Natural killer cell (primary cell): Measurements from ENCODE around the gene ZNF827. TPM values are rescaled to one million over a fixed set of nuclear protein-coding genes. Genes with fewer than 3 reads are reported as not detected.

Experiments used
- ATAC-seq, 3 donors: fragments of 150-1000 bp in 2 of 3; fragments of 200-7000 bp in 1 of 3; cut with Tn5 transposase; 1 replicate in 1 of 3; 2 replicates in 2 of 3; pipeline ENCODE4 v1.10.0; 2021; ENCODE audit warnings: mild to moderate bottlenecking in 2 of 3, moderate library complexity in 2 of 3
- DNase-seq, 2 donors: peaks; one replicate each; pipeline versions ENCODE4 v3.0.0 to v3.0.0-alpha.2; 2013 to 2021; ENCODE audit warnings: mixed read lengths in 1 of 2
- H3K27ac ChIP-seq: one replicate; pipeline ENCODE4 v1.5.1; 2013; ENCODE audit warnings: mild to moderate bottlenecking, low read length
- H3K27me3 ChIP-seq: one replicate; pipeline ENCODE4 v1.6.1; 2013; ENCODE audit warnings: low read length; ENCODE audit not compliant: control insufficient read depth, insufficient read depth
- H3K36me3 ChIP-seq: one replicate; pipeline ENCODE4 v1.6.1; 2013; ENCODE audit warnings: low read length; ENCODE audit not compliant: control insufficient read depth, insufficient read depth
- H3K4me1 ChIP-seq: one replicate; pipeline ENCODE4 v1.6.1; 2013; ENCODE audit warnings: low read length; ENCODE audit not compliant: control insufficient read depth, insufficient read depth
- H3K4me3 ChIP-seq: one replicate; pipeline ENCODE4 v1.5.1; 2013; ENCODE audit warnings: low read length
- H3K9me3 ChIP-seq: one replicate; pipeline ENCODE4 v1.6.1; 2013; ENCODE audit warnings: low read length; ENCODE audit not compliant: control insufficient read depth, insufficient read depth
- H3K27ac Mint-ChIP-seq, 2 donors: one replicate each; pipeline ENCODE4 v1.8.0; 2022; ENCODE audit warnings: mild to moderate bottlenecking in 2 of 2, mixed read lengths in 2 of 2, moderate library complexity in 1 of 2
- H3K27me3 Mint-ChIP-seq, 2 donors: one replicate each; pipeline ENCODE4 v1.8.0; 2022; ENCODE audit warnings: low read depth in 2 of 2, mixed read lengths in 2 of 2
- H3K36me3 Mint-ChIP-seq: one replicate; pipeline ENCODE4 v1.8.0; 2022; ENCODE audit warnings: mixed read lengths
- H3K4me1 Mint-ChIP-seq, 2 donors: one replicate each; pipeline ENCODE4 v1.8.0; 2022; ENCODE audit warnings: mixed read lengths in 2 of 2
- H3K4me3 Mint-ChIP-seq: one replicate; pipeline ENCODE4 v1.8.0; 2022; ENCODE audit warnings: mild to moderate bottlenecking, moderate library complexity, mixed read lengths
- H3K9me3 Mint-ChIP-seq, 2 donors: one replicate each; pipeline ENCODE4 v1.8.0; 2022; ENCODE audit warnings: mixed read lengths in 2 of 2
- CTCF ChIP-seq: fragments of 200-600 bp; IDR thresholded peaks from one replicate; pipeline ENCODE4 v1.8.0; 2022; ENCODE audit warnings: antibody characterized with exemption
- WGBS: methylation state at CpG from one replicate; pipeline ENCODE4 v1.1.7; 2013; ENCODE audit warnings: missing lambda C conversion rate; ENCODE audit not compliant: insufficient coverage; 5-methylcytosine and 5-hydroxymethylcytosine counted together
- intact Hi-C: fragments of 100-400 bp; cut with micrococcal nuclease; formaldehyde crosslinking; loops from one replicate; pipeline ENCODE4 v1.14.2; 2022
- total RNA-seq, 4 donors: library from RNA; stranded (reverse); fragments of 120-200 nt in 1 of 4; gene quantifications; one replicate each; pipeline versions ENCODE4 v1.2.3 to v1.2.4, GENCODE V29; 2013 to 2022

ZNF827 gene
- total RNA-seq, 3 donors from 2014 or later (not counting 1 experiment from before 2014, with no cell fraction given) = 25.8 to 35.5 (median 32.9) TPM

- ATAC-seq (no peak), DNase-seq (no peak)
- no peak overlapping the region for H3K27ac Mint-ChIP-seq
- H3K9me3 Mint-ChIP-seq = no peaks in the 10 kb centered on the region
- peaks cover 5 to 7% of the 10 kb centered on the region in 2 donors for H3K4me1 Mint-ChIP-seq
- H3K4me3 Mint-ChIP-seq = no peak overlapping the region
- H3K27ac ChIP-seq = no peak overlapping the region
- no peaks in the 10 kb centered on the region for H3K27me3 Mint-ChIP-seq
- H3K27me3 ChIP-seq = no peaks in the 10 kb centered on the region
- peaks cover 10% of the 10 kb centered on the region for H3K36me3 ChIP-seq
- no peaks in the 10 kb centered on the region for H3K9me3 ChIP-seq
- intact Hi-C loops = no loop called here
- 51% methylated on average over 2 of the region's 4 CpGs for WGBS
- peaks cover 6% of the 10 kb centered on the region for H3K36me3 Mint-ChIP-seq
- H3K4me3 ChIP-seq = no peak overlapping the region
- TF ChIP-seq CTCF = no peak
- H3K4me1 ChIP-seq = no peaks in the 10 kb centered on the region
Observed at GRCh38 chr4:145822581-145822980, 116.0 kb downstream of the ZNF827 start.

- no peaks in the 10 kb centered on the region for H3K27me3 ChIP-seq
- H3K4me1 Mint-ChIP-seq = peaks cover 7 to 9% of the 10 kb centered on the region in 2 donors
- H3K4me1 ChIP-seq = no peaks in the 10 kb centered on the region
- peaks cover 12% of the 10 kb centered on the region for H3K36me3 ChIP-seq
- intact Hi-C loops = no loop called here
- no peaks in the 10 kb centered on the region for H3K27me3 Mint-ChIP-seq
- ATAC-seq (no peak), DNase-seq (no peak)
- no peaks in the 10 kb centered on the region for H3K9me3 ChIP-seq
- H3K9me3 Mint-ChIP-seq = no peaks in the 10 kb centered on the region
- H3K4me3 Mint-ChIP-seq = no peak overlapping the region
- TF ChIP-seq CTCF = no peak
- H3K27ac Mint-ChIP-seq = no peak overlapping the region
- H3K4me3 ChIP-seq = no peak overlapping the region
- H3K36me3 Mint-ChIP-seq = peaks cover 6% of the 10 kb centered on the region
- 83% methylated on average over 3 of the region's 3 CpGs for WGBS
- no peak overlapping the region for H3K27ac ChIP-seq
Observed at GRCh38 chr4:145822181-145822580, 116.4 kb downstream of the ZNF827 start.

- no peak for TF ChIP-seq CTCF
- intact Hi-C loops = no loop called here
- DNase-seq = no peak
- Mint-ChIP-seq H3K4me1 (peaks cover 7 to 11% of the 10 kb centered on the region in 2 donors), H3K27me3 (no peaks in the 10 kb centered on the region), H3K4me3 (no peak overlapping the region), H3K27ac (no peak overlapping the region), H3K36me3 (peaks cover 6% of the 10 kb centered on the region), H3K9me3 (no peaks in the 10 kb centered on the region)
- H3K4me3 ChIP-seq = no peak overlapping the region
- no peaks in the 10 kb centered on the region for H3K9me3 ChIP-seq
- H3K36me3 ChIP-seq = peaks cover 14% of the 10 kb centered on the region
- no peaks in the 10 kb centered on the region for H3K27me3 ChIP-seq
- no peaks in the 10 kb centered on the region for H3K4me1 ChIP-seq
- no peak overlapping the region for H3K27ac ChIP-seq
- no peak for ATAC-seq
- WGBS = 100% methylated on average over 4 of the region's 4 CpGs
Observed at GRCh38 chr4:145821766-145822165, 116.9 kb downstream of the ZNF827 start.

GRCh38 chr4:145820407-145820806, 118.2 kb downstream of the ZNF827 start:
- H3K27ac Mint-ChIP-seq = no peak overlapping the region

More at GRCh38 chr4:145820407-145820806, 118.2 kb downstream of the ZNF827 start:
- ATAC-seq = no peak
- intact Hi-C loops = no loop called here
- H3K9me3 ChIP-seq = no peaks in the 10 kb centered on the region
- Mint-ChIP-seq H3K9me3 (no peaks in the 10 kb centered on the region), H3K4me3 (no peak overlapping the region), H3K36me3 (peaks cover 6% of the 10 kb centered on the region), H3K4me1 (peaks cover 7 to 10% of the 10 kb centered on the region in 2 donors), H3K27me3 (no peaks in the 10 kb centered on the region)
- TF ChIP-seq CTCF = no peak
- 63% methylated on average over 2 of the region's 3 CpGs for WGBS
- H3K27ac ChIP-seq = no peak overlapping the region
- H3K36me3 ChIP-seq = peaks cover 13% of the 10 kb centered on the region
- no peak overlapping the region for H3K4me3 ChIP-seq
- H3K4me1 ChIP-seq = no peaks in the 10 kb centered on the region
- DNase-seq = no peak
- H3K27me3 ChIP-seq = no peaks in the 10 kb centered on the region
